ENCODE results near the gene PPP3R1.

GRCh38 chr2:68235090-68235489, 17.2 kb downstream of the PPP3R1 start:
- no peak for TF ChIP-seq POLR2A (IDR thresholded peaks at IDR 0.05; ENCODE audit: low read depth)
- TF ChIP-seq CTCF (IDR thresholded peaks at IDR 0.05) = no peak
- no peak for TF ChIP-seq EP300 (IDR thresholded peaks at IDR 0.05)

Data from esophagus muscularis mucosa (tissue), 4 donors.